Left colon (tissue), 2 donors: ENCODE results near the gene SPPL2C. TPM values are rescaled to one million over a fixed set of nuclear protein-coding genes. Genes with fewer than 3 reads are reported as not detected.
A peak's percentile ranks its signal among the peaks of the same experiment; 100 is the strongest.

Experiments
- ATAC-seq: fragments of 200-7000 bp; cut with Tn5 transposase; one replicate; pipeline ENCODE4 v1.9.1; 2020; ENCODE audit warnings: mild to moderate bottlenecking, moderate library complexity
- DNase-seq, 2 donors: peaks; one replicate each; pipeline ENCODE4 v3.0.0-alpha.2; 2020
- intact Hi-C, 2 donors: fragments of 100-400 bp; cut with DNase I in 1 of 2; cut with micrococcal nuclease in 1 of 2; formaldehyde crosslinking; loops; one replicate each; pipeline versions ENCODE4 v1.11.2 to v1.14.0; 2022; cut with DNase I, micrococcal nuclease
- total RNA-seq, 2 donors: library from RNA; stranded (reverse); fragmentation: NEBNext Ultra II Directional; extraction: Animal tissue kit (Norgen Biotek cat#: 25700); gene quantifications; one replicate each; pipeline ENCODE4 v1.2.1, GENCODE V29; 2021
- donor health status: DM: no; HTN: no; CAD: no.
- donor health status: DM: yes; HTN: yes; CAD: no.

The SPPL2C gene
- total RNA-seq, 2 donors from 2014 or later = not detected

- DNase-seq = no peak
- intact Hi-C loops = no loop called here
- no peak for ATAC-seq
These were observed 23.0 kb downstream of the SPPL2C start for GRCh38 chr17:45867702-45868101.

- ATAC-seq (no peak), DNase-seq (no peak)
- intact Hi-C loops = no loop called here
These were observed 23.6 kb downstream of the SPPL2C start for GRCh38 chr17:45868276-45868675.

- no peak for DNase-seq
- no peak for ATAC-seq
- intact Hi-C loops = no loop called here
These were observed 25.1 kb downstream of the SPPL2C start for GRCh38 chr17:45869676-45870341.

- no peak for ATAC-seq
- intact Hi-C loops = no loop called here
These were observed 25.8 kb downstream of the SPPL2C start for GRCh38 chr17:45870342-45870974.

DNA sequence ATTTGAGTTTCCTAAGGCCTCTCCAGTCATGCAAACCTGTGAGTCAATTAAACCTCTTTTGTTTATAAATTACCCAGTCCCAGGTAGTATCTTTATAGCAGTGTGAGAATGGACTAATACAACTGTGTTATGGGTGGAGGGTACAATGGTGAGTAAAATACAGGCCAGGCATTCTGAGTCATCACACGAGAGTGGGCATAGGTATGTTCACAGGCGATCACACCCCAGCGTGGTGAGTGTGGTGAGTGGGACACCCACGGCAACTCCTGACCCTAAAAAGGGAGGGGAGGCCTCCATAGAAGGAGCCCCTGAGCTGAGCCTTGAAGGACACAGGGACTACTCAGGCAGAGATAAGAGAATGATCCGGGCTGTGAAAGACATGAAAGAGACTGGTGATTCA lies 27.0 kb downstream of the SPPL2C start:
- DNase-seq = no peak
- intact Hi-C loops = no loop called here
- no peak for ATAC-seq

More at GRCh38 chr17:45870342-45870974, 25.8 kb downstream of the SPPL2C start:
- no peak for DNase-seq

- intact Hi-C loops = no loop called here
- DNase-seq (no peak), ATAC-seq (no peak)
These were observed 29.0 kb downstream of the SPPL2C start for GRCh38 chr17:45873728-45874127.

- no peak for ATAC-seq
- DNase-seq = no peak
- intact Hi-C loops = no loop called here
These were observed 29.5 kb downstream of the SPPL2C start for GRCh38 chr17:45874151-45874550.

DNA sequence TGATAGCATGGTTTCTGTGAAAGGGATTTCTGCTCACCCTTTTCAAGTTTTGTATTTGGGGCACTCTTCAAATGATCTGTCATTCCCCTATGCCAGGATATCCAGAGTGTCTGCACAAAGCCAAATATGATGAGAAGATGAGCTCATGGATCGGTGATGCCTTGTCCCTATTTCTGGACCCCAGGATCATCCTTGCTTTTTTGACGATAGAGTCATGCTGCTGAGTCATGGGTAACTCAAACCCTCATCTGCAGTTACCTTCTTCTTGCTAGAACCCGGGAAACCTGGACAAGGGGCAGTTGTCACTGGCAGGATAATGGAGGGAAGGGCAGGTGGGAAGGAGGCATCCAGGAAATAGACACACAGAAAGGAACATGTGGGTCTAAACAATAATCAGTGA lies 31.9 kb downstream of the SPPL2C start:
- ATAC-seq (no peak), DNase-seq (no peak)
- intact Hi-C loops = no loop called here

DNA sequence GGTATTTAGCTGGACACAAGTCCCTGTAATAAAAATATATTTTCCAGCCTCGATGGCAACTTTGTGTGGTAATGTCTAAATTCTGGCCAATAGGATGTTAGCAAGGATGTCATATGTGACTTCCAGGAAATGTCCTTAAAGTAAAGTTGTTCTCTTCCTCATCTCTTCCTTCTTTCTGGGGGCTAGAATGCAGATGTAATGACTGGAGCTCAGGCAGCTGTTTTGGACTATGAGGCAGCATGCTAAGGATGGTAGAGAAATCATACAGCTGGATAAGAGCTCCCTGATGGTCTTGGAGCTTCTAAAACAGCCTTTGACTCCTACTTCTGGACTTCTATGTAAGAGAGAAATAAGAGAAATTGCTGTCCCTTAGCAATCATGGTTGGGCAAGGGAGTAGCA lies 32.8 kb downstream of the SPPL2C start:
- ATAC-seq (no peak), DNase-seq (no peak)
- intact Hi-C loops = no loop called here

GRCh38 chr17:45883063-45883462 lies 38.4 kb downstream of the SPPL2C start:
- DNase-seq = no peak
- no peak for ATAC-seq
- intact Hi-C loops = no loop called here

DNA sequence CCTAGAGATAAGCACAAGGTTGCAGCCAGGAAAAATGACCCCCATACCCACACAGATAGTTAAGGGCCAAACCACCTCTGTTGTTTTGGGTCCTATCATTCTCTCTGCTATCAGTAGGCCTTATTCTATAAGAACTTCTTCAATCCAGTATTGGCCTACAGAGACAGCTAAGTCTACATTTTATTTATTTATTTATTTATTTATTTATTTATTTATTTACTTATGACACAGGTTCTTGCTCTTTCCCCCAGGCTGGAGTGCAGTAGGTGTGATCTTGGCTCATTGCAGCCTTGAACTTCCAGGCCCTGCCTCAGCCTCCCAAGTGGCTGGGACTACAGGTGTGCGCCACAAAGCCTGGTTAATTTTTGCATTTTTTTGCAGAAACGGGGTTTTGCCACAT lies 42.2 kb downstream of the SPPL2C start:
- intact Hi-C loops = no loop called here
- DNase-seq (no peak), ATAC-seq (no peak)

- ATAC-seq = no peak
- intact Hi-C loops = no loop called here
These were observed 43.7 kb downstream of the SPPL2C start for GRCh38 chr17:45888392-45888791.

DNA sequence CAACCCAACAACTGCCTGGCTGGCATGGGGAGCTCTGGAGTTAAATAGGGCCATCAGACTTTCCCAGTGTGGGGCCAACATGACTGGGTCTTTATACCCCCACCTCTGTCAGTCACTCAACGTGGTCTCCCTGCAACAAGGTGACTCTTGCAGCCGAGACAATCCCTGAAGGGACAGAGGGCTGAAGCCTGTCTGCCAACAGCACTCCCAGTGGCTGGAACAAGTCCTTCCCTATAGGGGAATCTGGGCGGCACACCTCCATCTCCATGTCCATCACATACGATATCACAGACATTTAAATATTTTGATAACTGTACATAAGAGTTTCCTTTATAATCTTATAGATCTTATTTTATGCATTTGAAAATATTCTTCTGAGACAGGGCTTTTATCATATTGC lies 44.9 kb downstream of the SPPL2C start:
- intact Hi-C loops = no loop called here
- ATAC-seq (no peak), DNase-seq (no peak)

More at GRCh38 chr17:45888392-45888791, 43.7 kb downstream of the SPPL2C start:
- DNase-seq = no peak

DNA sequence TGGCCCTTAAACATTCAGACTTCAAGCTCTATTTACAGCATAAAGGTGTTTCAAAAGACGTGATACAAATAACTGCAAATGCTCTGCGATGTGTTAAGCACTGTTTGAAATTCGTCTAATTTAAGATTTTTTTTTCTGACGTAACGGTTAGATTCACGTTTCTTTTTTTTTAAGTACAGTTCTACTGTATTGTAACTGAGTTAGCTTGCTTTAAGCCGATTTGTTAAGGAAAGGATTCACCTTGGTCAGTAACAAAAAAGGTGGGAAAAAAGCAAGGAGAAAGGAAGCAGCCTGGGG lies 49.0 kb downstream of the SPPL2C start:
- ATAC-seq = no peak
- intact Hi-C loops = no loop called here
- DNase-seq = no peak

DNA sequence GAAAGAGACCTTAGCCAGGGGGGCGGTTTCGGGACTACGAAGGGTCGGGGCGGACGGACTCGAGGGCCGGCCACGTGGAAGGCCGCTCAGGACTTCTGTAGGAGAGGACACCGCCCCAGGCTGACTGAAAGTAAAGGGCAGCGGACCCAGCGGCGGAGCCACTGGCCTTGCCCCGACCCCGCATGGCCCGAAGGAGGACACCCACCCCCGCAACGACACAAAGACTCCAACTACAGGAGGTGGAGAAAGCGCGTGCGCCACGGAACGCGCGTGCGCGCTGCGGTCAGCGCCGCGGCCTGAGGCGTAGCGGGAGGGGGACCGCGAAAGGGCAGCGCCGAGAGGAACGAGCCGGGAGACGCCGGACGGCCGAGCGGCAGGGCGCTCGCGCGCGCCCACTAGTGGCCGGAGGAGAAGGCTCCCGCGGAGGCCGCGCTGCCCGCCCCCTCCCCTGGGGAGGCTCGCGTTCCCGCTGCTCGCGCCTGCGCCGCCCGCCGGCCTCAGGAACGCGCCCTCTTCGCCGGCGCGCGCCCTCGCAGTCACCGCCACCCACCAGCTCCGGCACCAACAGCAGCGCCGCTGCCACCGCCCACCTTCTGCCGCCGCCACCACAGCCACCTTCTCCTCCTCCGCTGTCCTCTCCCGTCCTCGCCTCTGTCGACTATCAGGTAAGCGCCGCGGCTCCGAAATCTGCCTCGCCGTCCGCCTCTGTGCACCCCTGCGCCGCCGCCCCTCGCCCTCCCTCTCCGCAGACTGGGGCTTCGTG lies 49.5 kb downstream of the SPPL2C start, which contains the start of gene MAPT:
Gene MAPT, plus strand, starts transcription at position 533 of the 763 bp plus-strand sequence. CDS start 67,784 bp downstream, outside the sequence.
- peak; percentile 96 for ATAC-seq
- intact Hi-C loops = no loop called here
- peak; percentile 82 to 86 for DNase-seq

- DNase-seq (peak in 1 of 2 donors; percentile 14), ATAC-seq (no peak)
These were observed 50.8 kb downstream of the SPPL2C start for GRCh38 chr17:45895304-45895968.

GRCh38 chr17:45895969-45896785 lies 51.5 kb downstream of the SPPL2C start:
- ATAC-seq (no peak), DNase-seq (no peak)
- intact Hi-C loops = no loop called here

More at GRCh38 chr17:45895304-45895968, 50.8 kb downstream of the SPPL2C start:
- intact Hi-C loops = no loop called here
